GM13977 (cell line): ENCODE measurements around the gene PRDM16.

Experiments
- DNase-seq: peaks from one replicate; pipeline ENCODE4 v3.0.0; 2012; ENCODE audit warnings: low spot score
- CTCF ChIP-seq: IDR thresholded peaks from 2 replicates; pipeline ENCODE4 v1.5.1; 2012; ENCODE audit warnings: mild to moderate bottlenecking, control low read depth; ENCODE audit not compliant: insufficient read depth; ENCODE audit errors: extremely low read depth, missing control alignments
- in situ Hi-C: fragments of 300-500 bp; cut with MboI; formaldehyde crosslinking; loops from one replicate; pipeline ENCODE4 v1.12.0; 2022; ENCODE audit warnings: low sequenced_read_pairs, low pct_unique_long_range_greater_than_20kb, mixed read lengths, inconsistent platforms; ENCODE audit not compliant: unreplicated experiment

Gene PRDM16

GRCh38 chr1:3242408-3243260 is 173.6 kb downstream of the PRDM16 start:
- in situ Hi-C loops: no loop called here
- no peak for DNase-seq

GRCh38 chr1:3243304-3243703 is 174.3 kb downstream of the PRDM16 start:
- no peak for DNase-seq
- in situ Hi-C loops: no loop called here

More at GRCh38 chr1:3242408-3243260, 173.6 kb downstream of the PRDM16 start:
- TF ChIP-seq CTCF: no peak

GRCh38 chr1:3244025-3244926 is 175.3 kb downstream of the PRDM16 start:
- no peak for DNase-seq
- in situ Hi-C loops: no loop called here

More at GRCh38 chr1:3243304-3243703, 174.3 kb downstream of the PRDM16 start:
- no peak for TF ChIP-seq CTCF

GRCh38 chr1:3244927-3245315 is 175.9 kb downstream of the PRDM16 start:
- DNase-seq: no peak
- in situ Hi-C loops: no loop called here
- no peak for TF ChIP-seq CTCF

More at GRCh38 chr1:3244025-3244926, 175.3 kb downstream of the PRDM16 start:
- TF ChIP-seq CTCF: no peak

GRCh38 chr1:3245344-3245743 is 176.3 kb downstream of the PRDM16 start:
- no peak for DNase-seq
- no peak for TF ChIP-seq CTCF
- in situ Hi-C loops: no loop called here

GRCh38 chr1:3245768-3246167 is 176.8 kb downstream of the PRDM16 start:
- TF ChIP-seq CTCF: no peak
- no peak for DNase-seq
- in situ Hi-C loops: no loop called here
